DOHH2 (cell line): ENCODE results near the gene MACF1.

ENCODE experiments used
- H3F3A ChIP-seq: fragments of 200-600 bp; sonication (generic), shearing (Covaris generic); 2 replicates; pipeline ENCODE4 v1.6.0; 2016; ENCODE audit warnings: antibody characterized with exemption, mild to moderate bottlenecking; ENCODE audit not compliant: control insufficient read depth, insufficient read depth
- H3K27ac ChIP-seq: fragments of 200-600 bp; sonication (generic); 2 replicates; pipeline ENCODE4 v1.5.1; 2014; ENCODE audit warnings: low read depth, mild to moderate bottlenecking, low read length, moderate library complexity
- H3K27me3 ChIP-seq: fragments of 200-600 bp; sonication (generic); 2 replicates; pipeline ENCODE4 v1.6.1; 2014; ENCODE audit warnings: mild to moderate bottlenecking, low read length, mixed read lengths; ENCODE audit not compliant: control insufficient read depth
- H3K36me3 ChIP-seq: fragments of 200-600 bp; sonication (generic); 2 replicates; pipeline ENCODE4 v1.6.1; 2014; ENCODE audit warnings: mild to moderate bottlenecking, low read length, moderate library complexity, mixed read lengths; ENCODE audit not compliant: control insufficient read depth
- H3K4me1 ChIP-seq: fragments of 200-600 bp; sonication (generic); 2 replicates; pipeline ENCODE4 v1.6.1; 2014; ENCODE audit warnings: mild to moderate bottlenecking, low read length, mixed read lengths; ENCODE audit not compliant: control insufficient read depth
- H3K4me2 ChIP-seq: fragments of 200-600 bp; sonication (generic); 2 replicates; pipeline ENCODE4 v1.6.0; 2014; ENCODE audit warnings: mild to moderate bottlenecking, low read length, moderate library complexity
- H3K4me3 ChIP-seq: fragments of 200-600 bp; sonication (generic); 2 replicates; pipeline ENCODE4 v1.5.1; 2014; ENCODE audit warnings: mild to moderate bottlenecking, low read length, mixed read lengths
- H3K79me2 ChIP-seq: fragments of 200-600 bp; sonication (generic); 2 replicates; pipeline ENCODE4 v1.6.1; 2014; ENCODE audit warnings: mild to moderate bottlenecking, low read length, mixed read lengths; ENCODE audit not compliant: control insufficient read depth
- H3K9me2 ChIP-seq: fragments of 200-600 bp; sonication (generic); replicated peaks from 2 replicates; pipeline ENCODE4 v1.6.1; 2014; ENCODE audit warnings: mild to moderate bottlenecking, low read length, mixed read lengths; ENCODE audit not compliant: control insufficient read depth
- H3K9me3 ChIP-seq: fragments of 200-600 bp; sonication (generic); 2 replicates; pipeline ENCODE4 v1.6.1; 2014; ENCODE audit warnings: antibody characterized with exemption, low read length, mixed read lengths; ENCODE audit not compliant: control insufficient read depth, insufficient read depth
- H4K20me1 ChIP-seq: fragments of 200-600 bp; sonication (generic); 2 replicates; pipeline ENCODE4 v1.6.0; 2014; ENCODE audit warnings: low read depth, mild to moderate bottlenecking, antibody characterized with exemption, low read length, moderate library complexity; ENCODE audit not compliant: control insufficient read depth, insufficient read depth
- CTCF ChIP-seq: fragments of 200-600 bp; sonication (generic); IDR thresholded peaks from one replicate; pipeline ENCODE4 v1.5.1; 2014; ENCODE audit warnings: antibody characterized with exemption, mild to moderate bottlenecking, low read depth, low read length; ENCODE audit not compliant: poor library complexity, severe bottlenecking
- EZH2phosphoT487 ChIP-seq: fragments of 200-600 bp; sonication (generic); IDR thresholded peaks from 2 replicates; pipeline ENCODE4 v1.6.1; 2017; ENCODE audit warnings: borderline replicate concordance, mild to moderate bottlenecking, antibody characterized with exemption, low read length, moderate library complexity, mixed read lengths

Gene MACF1

GRCh38 chr1:39416609-39417008 is 212.1 kb downstream of the MACF1 start:
- TF ChIP-seq EZH2phosphoT487, result no peak
- TF ChIP-seq CTCF, result no peak
- H3K27me3 ChIP-seq, result no peaks in the 10 kb centered on the region
- H3K79me2 ChIP-seq, result no peaks in the 10 kb centered on the region

GRCh38 chr1:39418236-39418635 is 213.7 kb downstream of the MACF1 start:
- no peaks in the 10 kb centered on the region for H3K4me1 ChIP-seq
- H3K9me3 ChIP-seq, result no peaks in the 10 kb centered on the region
- no peaks in the 10 kb centered on the region for H3K9me2 ChIP-seq
- no peaks in the 10 kb centered on the region for H3F3A ChIP-seq
- H3K36me3 ChIP-seq, result peaks cover 6% of the 10 kb centered on the region
- no peaks in the 10 kb centered on the region for H3K27me3 ChIP-seq
- no peak overlapping the region for H3K27ac ChIP-seq
- H3K4me2 ChIP-seq, result no peak overlapping the region
- no peaks in the 10 kb centered on the region for H4K20me1 ChIP-seq
- H3K79me2 ChIP-seq, result no peaks in the 10 kb centered on the region
- H3K4me3 ChIP-seq, result no peak overlapping the region
- TF ChIP-seq EZH2phosphoT487 (no peak), CTCF (no peak)

More at GRCh38 chr1:39416609-39417008, 212.1 kb downstream of the MACF1 start:
- no peak overlapping the region for H3K4me2 ChIP-seq
- no peak overlapping the region for H3K27ac ChIP-seq
- no peaks in the 10 kb centered on the region for H4K20me1 ChIP-seq
- H3K36me3 ChIP-seq, result no peaks in the 10 kb centered on the region; the same call in 1 of the 2 replicates
- H3K9me2 ChIP-seq, result no peaks in the 10 kb centered on the region
- H3F3A ChIP-seq, result no peaks in the 10 kb centered on the region
- H3K4me1 ChIP-seq, result peaks cover under 1% of the 10 kb centered on the region; the same call in 1 of the 2 replicates
- no peak overlapping the region for H3K4me3 ChIP-seq
- no peaks in the 10 kb centered on the region for H3K9me3 ChIP-seq

- H3K4me2 ChIP-seq, result no peak overlapping the region
- no peaks in the 10 kb centered on the region for H4K20me1 ChIP-seq
- H3K9me2 ChIP-seq, result no peaks in the 10 kb centered on the region
- H3K4me3 ChIP-seq, result no peak overlapping the region
- no peaks in the 10 kb centered on the region for H3K79me2 ChIP-seq
- H3F3A ChIP-seq, result no peaks in the 10 kb centered on the region
- H3K36me3 ChIP-seq, result peaks cover 18% of the 10 kb centered on the region
- no peaks in the 10 kb centered on the region for H3K9me3 ChIP-seq
- no peak for TF ChIP-seq EZH2phosphoT487
- TF ChIP-seq CTCF, result no peak
- H3K27ac ChIP-seq, result no peak overlapping the region
- H3K27me3 ChIP-seq, result no peaks in the 10 kb centered on the region
- no peaks in the 10 kb centered on the region for H3K4me1 ChIP-seq
These were observed 216.0 kb downstream of the MACF1 start for GRCh38 chr1:39420493-39420892.
